GM19452 (cell line): ENCODE results near the gene UBXN11.
A peak's percentile ranks its signal among the peaks of the same experiment; 100 is the strongest.

Experiments used
- ATAC-seq: cut with Tn5 transposase; IDR thresholded peaks from one replicate; pipeline ENCODE4 v1.9.1; 2021; ENCODE audit not compliant: unreplicated experiment

The UBXN11 gene

DNA sequence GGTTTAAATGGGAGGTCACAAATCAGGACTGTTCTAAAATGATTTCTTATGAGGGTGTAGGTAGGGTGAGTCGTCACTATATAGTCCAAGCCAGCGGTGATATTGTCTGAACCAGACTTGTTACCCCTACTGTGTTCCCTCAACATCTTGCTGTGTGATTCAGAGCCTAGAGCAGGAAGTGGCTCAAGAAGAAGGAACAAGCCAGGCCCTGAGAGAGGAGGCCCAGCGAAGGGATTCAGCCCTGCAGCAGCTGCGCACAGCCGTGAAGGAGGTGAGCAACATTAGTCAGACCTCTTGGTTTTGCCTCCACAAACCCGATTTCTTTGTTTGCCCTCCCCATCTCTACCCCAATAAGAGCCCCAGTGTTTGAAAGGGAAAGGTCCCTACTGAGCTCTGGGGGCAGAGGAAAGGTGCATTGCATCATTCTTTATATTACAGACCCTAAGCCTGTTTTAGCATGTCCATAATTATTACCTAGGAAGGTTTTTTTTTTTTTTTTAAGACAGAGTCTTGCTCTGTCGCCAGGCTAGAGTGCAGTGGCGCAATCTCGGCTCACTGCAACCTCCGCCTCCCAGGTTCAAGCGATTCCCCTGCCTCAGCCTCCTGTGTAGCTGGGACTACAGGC lies 31.5 kb downstream of the UBXN11 start:
- ATAC-seq, result no peak

DNA sequence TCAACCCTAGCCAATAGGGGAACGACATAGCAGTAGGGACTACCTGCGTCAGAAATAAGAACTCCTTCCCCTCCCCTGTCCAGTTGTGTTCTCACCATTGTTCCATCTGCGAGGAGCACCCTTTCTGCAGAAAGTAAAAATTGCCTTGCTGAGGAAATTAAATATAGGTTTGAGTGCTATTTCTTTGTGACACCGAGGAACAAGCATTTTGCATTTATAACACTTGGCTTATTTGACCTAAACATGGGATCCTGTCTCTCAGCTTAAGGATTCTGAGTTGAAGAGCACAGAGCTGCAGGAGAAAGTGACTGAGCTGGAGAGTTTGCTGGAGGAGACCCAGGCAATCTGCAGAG lies 37.3 kb downstream of the UBXN11 start:
- no peak for ATAC-seq

DNA sequence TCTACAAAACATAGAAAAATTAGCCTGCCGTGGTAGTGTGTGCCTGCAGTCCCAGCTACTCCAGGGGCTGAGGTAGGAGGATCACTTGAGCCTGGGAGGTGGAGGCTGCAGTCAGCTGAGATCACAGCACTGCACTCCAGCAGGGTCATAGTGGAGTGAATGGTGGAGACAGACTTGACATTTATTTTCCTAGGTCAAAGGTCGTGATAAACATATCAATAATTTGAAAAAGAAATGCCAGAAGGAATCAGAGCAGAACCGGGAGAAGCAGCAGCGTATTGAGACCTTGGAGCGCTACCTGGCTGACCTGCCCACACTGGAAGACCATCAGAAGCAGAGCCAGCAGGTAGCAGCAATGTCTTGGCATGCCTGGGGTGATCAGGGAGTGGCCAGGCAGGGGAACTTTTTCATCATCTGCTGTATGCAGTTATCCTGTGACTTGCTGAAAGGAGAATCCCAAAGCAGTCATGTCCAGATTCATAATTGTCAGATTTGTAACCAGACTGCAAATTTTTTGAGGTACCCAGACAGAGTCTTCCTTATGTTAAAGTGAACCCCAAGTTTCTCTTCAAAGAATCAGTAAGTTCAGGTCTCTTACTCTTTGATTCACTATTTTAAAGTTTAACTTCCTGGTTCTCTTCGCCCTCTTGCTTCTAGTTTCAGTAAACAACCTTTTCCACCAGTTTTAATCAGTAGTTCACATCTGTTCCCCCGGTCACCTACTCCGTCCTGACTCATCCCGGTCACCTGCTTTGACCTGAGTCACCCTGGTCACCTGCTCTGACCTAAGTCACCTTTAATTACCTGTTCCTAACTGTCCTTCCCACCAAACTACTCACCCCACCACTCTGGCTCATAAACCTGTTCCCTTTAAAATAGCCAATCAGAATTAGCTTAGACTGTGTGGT lies 37.9 kb downstream of the UBXN11 start:
- no peak for ATAC-seq

DNA sequence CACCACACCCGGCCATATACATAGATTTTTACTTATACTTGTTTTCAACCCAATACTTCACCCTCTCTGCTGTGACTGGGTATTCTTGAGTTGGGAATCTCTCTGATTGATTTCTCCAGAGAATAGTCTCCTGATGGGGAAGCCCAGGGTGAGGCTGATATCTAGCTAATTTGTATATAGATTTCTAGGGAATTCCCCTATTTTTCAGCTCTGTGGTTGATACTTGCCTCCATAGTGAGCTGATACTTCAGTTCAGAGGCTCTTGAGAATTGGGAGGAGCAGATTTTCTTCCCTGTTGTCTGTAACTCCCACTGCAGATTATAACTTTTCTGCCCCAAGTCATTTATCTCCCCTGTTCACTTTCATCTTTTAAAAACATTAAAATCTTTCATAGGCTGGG lies 41.0 kb downstream of the UBXN11 start:
- no peak for ATAC-seq

DNA sequence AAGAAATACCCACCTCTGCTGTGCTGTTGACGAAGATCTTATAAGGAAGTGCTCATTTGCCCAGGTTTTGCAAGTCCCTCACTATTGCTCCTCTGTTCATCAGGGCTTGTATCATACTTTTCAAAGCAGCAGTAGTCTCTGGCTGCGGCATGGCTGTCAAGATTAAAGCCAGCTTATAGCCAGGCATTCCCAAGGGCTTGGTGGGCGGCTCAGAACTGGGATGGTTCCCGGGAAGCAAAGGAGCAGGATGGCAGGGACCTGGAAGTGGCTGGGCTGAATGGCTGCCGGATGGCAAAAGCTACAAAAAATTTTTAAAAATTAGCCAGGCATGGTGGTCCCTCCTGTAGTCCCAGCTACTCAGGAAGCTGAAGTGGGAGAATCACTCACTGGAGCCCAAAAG lies 43.2 kb downstream of the UBXN11 start:
- ATAC-seq, result no peak

DNA sequence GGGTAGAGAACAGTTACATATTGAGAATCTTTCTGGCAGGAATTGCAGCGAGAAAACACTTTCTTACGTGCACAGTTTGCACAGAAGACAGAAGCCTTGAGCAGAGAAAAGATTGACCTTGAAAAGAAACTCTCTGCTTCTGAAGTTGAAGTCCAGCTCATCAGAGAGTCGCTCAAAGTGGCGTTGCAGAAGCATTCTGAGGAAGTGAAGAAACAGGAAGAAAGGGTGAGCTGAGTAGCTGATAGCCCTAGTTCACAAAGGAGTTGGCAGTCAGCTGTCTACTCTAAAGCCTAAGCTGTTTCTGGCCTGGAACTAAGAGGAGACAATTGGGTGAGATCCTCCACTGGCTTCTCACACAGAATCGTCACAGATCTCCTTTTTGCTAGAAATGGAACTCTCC lies 46.9 kb downstream of the UBXN11 start:
- ATAC-seq, result no peak

DNA sequence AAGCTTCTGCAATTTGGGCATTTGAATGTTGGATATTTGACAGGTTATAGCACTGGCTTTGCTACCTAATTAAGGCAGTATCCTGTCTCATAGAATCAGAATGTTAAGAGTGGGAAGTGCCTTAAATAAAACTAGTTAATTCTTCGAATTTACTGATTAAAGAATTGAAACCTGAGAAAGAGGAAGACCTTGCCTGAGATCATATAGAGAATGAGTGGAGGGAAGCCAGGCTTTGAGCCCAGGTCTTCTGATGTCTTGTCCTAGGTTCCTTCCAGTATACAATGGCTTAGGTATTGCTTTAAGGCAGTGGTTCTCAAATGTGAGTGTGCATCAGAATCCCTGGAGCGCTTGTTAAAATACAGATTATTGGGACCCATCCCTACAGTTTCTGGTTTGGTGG lies 47.4 kb downstream of the UBXN11 start:
- ATAC-seq, result no peak

DNA sequence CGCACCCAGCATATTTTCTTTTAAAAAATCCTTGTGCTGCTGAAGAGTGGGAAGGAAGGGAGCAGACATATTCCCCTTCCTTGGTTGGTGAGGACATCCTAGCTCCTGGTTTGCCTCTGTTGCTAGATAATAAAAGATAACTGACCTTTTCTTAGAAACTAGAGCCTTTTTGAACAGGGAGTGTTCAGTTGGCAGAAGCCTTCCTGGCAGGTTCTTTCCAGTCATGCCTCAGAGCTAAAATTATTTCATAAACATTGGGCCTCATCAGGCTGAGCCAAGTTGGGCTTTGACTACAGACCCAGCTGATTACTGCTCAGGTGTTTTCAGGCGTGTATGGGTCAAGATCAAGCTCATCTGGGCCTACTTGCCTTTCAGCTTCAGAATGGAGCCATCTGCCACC lies 49.2 kb downstream of the UBXN11 start:
- no peak for ATAC-seq

DNA sequence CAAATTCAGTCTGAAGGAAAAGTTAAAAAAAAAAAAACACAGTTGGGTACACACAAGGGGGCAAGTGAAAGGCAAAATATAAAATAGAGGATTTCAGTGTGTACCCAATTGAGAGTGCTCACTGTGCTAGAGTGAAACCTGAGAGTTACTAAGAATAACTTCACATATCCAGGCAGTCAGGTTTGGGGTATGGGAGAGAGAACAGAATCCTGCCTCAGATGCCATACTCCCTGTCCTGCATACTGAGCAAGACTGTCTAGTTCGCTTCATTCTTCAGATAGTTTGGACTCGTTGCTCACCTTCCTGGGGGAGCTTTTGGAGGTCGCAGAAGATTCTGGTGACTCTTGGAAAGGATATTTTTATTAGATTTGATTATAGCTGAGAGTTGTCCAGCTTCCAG lies 52.0 kb downstream of the UBXN11 start:
- ATAC-seq, result no peak

DNA sequence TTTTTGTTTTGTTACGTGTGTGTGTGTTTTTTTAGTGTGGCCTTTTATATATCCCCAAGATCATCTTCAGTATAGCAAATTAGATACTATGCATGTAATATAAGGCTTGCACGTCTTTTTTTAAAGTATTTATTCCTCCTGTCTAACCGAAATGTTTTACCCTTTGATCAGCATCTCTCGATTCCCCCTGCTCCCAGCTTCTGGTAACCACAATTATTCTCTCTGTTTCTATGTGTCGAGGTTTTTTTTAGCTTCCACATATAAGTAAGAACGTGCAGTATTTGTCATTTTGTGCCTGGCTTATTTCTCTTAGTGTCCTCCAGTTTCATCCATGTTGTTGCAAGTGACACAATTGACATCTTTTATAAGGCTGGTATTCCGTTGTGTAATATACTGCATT lies 53.7 kb downstream of the UBXN11 start:
- ATAC-seq, result no peak

DNA sequence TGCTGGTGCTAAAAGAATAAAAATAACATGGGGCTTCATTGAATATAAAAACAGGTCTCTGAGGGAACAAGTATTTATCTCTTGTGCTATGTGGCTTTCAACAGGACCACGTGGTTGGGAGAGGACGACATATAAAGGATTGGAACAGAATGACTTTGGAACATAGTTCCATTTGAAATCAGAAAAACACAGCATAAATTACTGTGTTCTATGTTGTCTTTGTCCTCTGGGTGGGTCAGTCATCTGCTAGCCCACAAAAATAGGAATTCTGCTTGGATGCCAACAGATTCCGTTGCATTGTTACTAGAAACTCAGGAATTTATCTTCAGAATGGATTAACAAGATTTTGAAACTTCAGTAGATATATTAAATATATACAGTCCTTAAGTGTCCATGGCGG lies 66.5 kb downstream of the UBXN11 start:
- no peak for ATAC-seq

DNA sequence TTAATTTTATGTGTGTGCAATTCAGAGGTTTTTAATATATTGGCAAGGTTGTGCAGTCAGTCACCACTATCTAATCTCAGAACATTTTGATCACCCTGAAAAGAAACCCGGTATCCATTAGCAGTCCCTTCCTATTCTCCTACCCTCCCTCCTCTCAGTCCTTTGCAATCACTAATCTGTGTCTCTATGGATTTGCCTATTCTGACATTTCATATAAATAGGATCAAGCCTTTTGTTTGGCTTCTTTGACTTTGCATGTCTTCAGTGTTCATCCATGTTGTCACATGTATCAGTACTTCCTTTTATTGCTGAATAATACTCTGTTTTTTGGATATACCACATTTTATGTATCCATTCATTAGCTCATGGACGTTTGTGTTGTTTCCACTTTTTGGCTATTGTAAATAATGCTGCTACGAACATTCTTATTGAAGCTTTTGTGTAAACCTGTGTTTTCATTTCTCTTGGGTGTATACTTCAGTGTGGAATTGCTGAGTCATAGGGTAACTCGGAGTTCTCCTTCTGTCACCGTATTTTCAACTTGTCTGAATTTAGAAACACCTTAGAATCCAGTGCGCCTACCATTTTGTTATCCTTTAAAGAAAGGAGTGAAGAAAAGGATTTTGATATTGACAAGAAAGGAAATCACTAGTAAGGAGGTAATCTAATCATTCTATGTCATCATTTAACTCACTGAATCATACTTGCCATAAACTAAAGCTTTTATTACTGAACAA lies 69.0 kb downstream of the UBXN11 start:
- ATAC-seq, result no peak

DNA sequence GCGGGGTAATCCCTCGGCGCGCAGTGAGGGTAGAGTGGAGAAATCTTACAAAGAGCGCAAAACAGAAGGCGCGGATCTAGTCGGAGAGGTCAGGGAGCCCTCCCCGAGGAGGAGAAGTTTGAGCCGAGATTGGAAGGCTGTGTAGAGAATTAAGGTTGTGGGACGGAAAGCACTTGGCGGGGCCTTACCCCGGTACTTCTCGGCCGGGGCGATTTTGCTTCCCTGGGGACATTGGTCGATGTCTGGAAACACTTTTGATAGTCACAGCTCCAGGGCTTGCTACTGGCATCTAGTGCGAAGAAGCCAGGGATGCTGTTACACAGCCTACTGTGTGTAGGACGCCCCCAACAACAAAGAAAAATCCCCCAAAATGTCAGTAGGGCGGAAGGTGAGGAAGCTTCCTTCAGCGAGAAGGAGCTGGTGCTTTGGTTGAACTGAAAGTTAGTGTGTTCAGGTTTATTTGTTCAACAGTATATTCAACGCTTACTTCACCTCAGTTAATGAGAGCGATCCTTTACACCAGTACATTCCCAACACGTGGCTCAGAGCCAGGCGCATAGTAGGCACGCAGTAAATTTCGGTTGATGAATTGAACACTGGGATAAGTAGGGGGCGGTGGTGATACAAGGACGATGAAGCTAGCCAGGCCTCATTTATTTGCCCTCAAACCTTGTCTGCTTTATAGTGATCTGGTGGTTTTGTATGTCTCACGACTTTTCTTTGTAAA lies 71.6 kb downstream of the UBXN11 start:
- peak; percentile 1 for ATAC-seq

DNA sequence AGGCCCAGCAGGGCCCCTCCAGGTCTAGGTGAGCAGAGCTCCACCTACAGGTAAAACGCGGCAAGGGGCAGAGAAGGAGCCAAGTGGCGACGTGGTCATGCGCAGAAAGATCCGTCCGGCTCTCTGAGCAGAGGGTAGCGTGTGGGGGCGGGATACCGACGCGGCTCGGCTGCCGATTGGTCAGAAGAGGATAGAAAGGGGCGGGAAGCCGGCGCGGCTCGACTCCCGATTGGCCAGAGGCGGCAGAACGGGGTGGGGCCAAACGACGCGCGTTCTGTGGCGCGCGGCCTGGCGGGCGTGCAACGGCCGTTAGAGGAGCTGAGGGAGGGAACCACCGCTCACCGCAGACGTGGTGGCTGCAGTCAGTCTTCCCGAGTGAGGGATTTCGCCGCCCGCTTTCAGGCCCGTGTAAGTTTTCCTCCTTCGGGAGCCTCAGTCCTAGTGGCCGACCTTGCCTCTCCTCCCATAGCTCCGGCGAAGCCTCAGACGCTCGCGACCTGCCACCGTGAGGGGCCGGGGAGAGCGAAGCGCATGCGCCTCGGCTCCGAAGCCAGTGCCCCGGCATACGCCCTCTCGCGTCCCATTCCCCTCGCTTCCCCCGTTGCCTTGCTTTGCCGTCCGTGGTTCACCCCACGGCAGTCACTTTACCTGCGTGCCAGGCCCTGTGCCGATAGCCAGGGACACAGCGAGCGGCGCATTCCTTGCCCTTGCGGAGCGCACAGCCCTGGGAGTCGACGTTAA lies 72.4 kb downstream of the UBXN11 start, which contains the start of gene CEP85:
CEP85 (plus strand) TSS at position 298 of the 741 bp plus-strand sequence. CDS start 5,584 bp downstream, outside the sequence.
- ATAC-seq, result peak; percentile 83
